ENCODE results near the gene MAP2K4.

Gene MAP2K4

DNA sequence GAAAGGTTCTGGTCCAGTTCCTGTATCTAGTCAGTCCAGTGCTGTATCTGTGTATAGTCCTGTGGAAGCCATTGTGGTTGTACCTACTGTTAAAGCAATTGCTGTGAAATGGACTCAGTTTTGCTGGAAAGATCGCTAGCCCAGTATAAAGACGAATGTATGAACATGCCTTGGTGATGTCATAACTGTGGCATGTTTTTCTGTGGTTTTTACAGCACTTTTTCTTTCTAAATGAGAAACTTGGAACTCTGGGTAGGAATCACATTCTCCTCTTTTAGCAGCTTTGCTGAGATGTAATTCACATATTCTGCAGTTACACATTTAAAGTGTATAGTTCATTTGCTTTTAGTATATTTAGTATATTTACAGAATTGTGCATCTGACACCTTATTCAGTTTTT lies 58.1 kb downstream of the MAP2K4 start:
- no peak for DNase-seq (ENCODE audit: low read depth, low spot score)

DNA sequence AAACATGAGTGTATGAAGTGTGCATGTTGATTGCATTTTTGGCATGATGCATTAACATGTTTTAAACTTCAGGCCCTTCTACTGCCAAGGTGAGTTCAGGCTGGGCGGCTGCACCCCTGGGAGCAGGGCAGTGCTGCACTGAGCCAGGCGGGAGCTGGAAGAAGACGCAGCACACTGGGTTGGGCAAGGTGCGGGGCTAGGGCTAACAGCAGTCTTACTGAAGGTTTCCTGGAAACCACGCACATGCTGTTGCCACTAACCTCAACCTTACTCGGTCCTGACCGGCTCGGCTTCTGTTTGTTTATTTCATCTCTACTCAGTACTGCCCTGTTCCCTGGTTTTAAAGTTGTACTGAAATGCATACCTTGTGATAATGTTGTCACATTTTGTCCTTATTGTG lies 61.0 kb downstream of the MAP2K4 start:
- H3K4me3 ChIP-seq (ENCODE audit: low read length) = no peak overlapping the region
- no peak for DNase-seq (ENCODE audit: low read depth, low spot score)

More for the DNA sequence above, 58.1 kb downstream of the MAP2K4 start:
- H3K4me3 ChIP-seq (ENCODE audit: low read length) = no peak overlapping the region

GRCh38 chr17:12085076-12085949 lies 64.6 kb downstream of the MAP2K4 start:
- DNase-seq (ENCODE audit: low read depth, low spot score) = no peak

GRCh38 chr17:12088035-12088434 lies 67.4 kb downstream of the MAP2K4 start:
- H3K4me3 ChIP-seq (ENCODE audit: low read length) = no peak overlapping the region
- no peak for DNase-seq (ENCODE audit: low read depth, low spot score)

More at GRCh38 chr17:12085076-12085949, 64.6 kb downstream of the MAP2K4 start:
- no peak overlapping the region for H3K4me3 ChIP-seq (ENCODE audit: low read length)

DNA sequence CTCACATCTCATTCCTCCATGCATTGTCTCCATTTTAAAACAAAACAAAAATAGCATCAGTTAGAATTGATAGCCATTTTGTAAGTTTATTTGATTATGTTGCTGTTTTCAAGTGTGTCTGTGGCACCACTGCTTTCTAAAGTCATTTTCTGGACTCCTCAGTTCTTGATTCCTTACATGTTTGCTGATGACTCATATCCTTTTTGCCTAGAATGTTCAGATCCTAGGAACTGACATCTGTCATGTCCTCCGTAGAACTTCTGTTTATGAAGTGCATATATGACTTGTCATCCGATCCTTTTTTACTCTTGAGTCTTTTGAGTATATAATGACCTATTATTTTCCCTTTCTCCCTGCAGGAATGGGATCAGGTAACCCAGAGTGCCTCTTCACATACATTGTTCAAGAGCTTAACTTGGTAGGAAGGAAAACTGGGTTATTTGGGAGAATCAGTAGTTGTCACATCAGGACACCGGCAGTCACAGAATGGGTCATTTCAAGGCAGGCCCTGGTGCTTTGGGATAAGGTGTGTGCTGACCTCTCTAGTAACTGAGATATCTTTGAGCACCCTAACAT lies 69.2 kb downstream of the MAP2K4 start:
- H3K4me3 ChIP-seq (ENCODE audit: low read length) = no peak overlapping the region
- DNase-seq (ENCODE audit: low read depth, low spot score) = no peak

DNA sequence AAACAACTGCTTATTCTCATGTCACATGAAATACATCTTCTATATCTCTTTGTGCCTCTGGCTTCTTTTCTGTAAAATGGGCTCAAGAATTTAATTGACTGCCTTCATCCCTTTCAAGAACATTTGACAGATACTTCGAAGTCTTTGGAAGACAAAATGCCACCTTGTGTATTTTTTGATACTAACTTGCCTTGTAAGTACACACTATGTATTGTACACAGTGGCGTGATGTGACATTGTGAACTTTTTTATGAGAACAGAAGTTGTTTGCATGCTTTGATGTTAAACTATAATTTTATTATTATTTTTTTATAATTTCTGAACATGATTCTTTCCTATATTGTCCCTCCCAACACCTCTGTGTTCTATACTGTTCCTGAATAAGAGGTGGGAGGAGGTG lies 73.7 kb downstream of the MAP2K4 start:
- no peak for DNase-seq (ENCODE audit: low read depth, low spot score)
- no peak overlapping the region for H3K4me3 ChIP-seq (ENCODE audit: low read length)

DNA sequence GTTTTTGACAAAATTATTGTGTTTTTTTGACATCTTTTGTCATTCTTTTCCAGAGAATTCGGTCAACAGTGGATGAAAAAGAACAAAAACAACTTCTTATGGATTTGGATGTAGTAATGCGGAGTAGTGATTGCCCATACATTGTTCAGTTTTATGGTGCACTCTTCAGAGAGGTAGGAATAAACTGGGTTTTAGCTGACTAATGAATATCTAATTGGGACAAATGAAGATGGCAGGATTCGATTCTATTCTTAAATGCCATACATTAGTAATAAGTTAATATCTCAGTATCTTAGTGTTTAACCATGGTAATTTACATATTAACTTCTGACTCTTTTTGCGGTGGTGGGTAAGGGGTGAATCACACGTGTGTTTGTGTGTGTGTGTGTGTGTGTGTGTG lies 74.8 kb downstream of the MAP2K4 start:
- no peak overlapping the region for H3K4me3 ChIP-seq (ENCODE audit: low read length)
- no peak for DNase-seq (ENCODE audit: low read depth, low spot score)

- DNase-seq (ENCODE audit: low read depth, low spot score) = no peak
- H3K4me3 ChIP-seq (ENCODE audit: low read length) = no peak overlapping the region
Observed at GRCh38 chr17:12097326-12097725, 76.6 kb downstream of the MAP2K4 start.

- no peak for DNase-seq (ENCODE audit: low read depth, low spot score)
- no peak overlapping the region for H3K4me3 ChIP-seq (ENCODE audit: low read length)
Observed at GRCh38 chr17:12098568-12098967, 77.9 kb downstream of the MAP2K4 start.

GRCh38 chr17:12099412-12099811 lies 78.7 kb downstream of the MAP2K4 start:
- H3K4me3 ChIP-seq (ENCODE audit: low read length) = no peak overlapping the region
- DNase-seq (ENCODE audit: low read depth, low spot score) = no peak

DNA sequence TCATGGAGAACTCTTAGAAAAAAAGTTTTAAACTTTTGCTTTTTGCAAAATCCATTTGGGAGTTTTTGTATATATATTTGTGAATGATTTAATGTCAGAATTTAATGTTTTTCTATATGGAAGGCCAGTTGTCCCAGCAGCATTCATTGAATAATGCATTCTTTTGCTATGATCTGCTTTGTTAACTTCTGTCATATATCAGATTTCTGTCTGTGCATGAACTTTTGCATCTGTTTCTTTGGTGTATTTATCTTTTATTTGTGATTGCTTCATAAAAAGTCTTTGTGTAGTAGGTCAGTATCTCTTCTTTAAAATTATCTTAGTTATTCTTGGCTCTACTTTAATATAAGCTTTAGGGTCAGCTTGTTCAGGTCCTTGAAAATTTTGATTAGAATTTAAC lies 84.2 kb downstream of the MAP2K4 start:
- H3K4me3 ChIP-seq (ENCODE audit: low read length) = no peak overlapping the region
- no peak for DNase-seq (ENCODE audit: low read depth, low spot score)

- H3K4me3 ChIP-seq (ENCODE audit: low read length) = no peak overlapping the region
- DNase-seq (ENCODE audit: low read depth, low spot score) = no peak
Observed at GRCh38 chr17:12107905-12108304, 87.2 kb downstream of the MAP2K4 start.

DNA sequence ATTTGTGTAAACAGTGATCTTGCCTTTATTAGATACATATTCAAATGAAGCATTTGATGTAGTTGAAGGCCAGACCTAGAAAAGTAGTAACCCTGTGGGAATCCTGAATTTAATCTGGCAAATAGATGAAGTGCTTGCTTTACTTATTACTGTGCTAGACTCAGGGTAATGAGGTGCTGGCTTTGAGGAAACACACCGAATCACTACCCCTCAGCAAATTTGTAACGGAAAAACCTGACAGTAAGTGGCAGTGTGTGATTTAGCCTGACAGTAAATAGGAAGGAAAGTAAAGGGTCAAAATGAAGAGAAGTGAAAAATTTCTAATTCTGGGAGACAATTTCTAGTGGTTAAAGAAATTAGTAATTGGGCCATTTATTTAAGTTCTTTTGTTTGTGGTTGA lies 90.2 kb downstream of the MAP2K4 start:
- DNase-seq (ENCODE audit: low read depth, low spot score) = no peak

DNA sequence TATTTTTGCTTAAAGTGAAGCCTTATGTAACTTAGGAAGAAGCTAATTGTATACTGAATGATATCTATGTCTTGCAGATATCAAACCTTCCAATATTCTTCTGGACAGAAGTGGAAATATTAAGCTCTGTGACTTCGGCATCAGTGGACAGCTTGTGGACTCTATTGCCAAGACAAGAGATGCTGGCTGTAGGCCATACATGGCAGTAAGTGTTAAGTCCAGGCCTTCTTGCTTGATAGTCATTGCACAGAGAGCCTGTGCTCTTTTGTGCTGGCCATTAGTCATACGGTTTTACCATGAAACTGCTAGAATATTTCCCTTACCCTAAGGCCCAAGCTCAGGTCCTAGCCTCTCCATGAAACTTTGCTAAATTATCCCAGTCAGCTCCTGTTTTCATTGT lies 92.5 kb downstream of the MAP2K4 start:
- no peak overlapping the region for H3K4me3 ChIP-seq (ENCODE audit: low read length)
- DNase-seq (ENCODE audit: low read depth, low spot score) = no peak

More for the DNA sequence above, 90.2 kb downstream of the MAP2K4 start:
- H3K4me3 ChIP-seq (ENCODE audit: low read length) = no peak overlapping the region

DNA sequence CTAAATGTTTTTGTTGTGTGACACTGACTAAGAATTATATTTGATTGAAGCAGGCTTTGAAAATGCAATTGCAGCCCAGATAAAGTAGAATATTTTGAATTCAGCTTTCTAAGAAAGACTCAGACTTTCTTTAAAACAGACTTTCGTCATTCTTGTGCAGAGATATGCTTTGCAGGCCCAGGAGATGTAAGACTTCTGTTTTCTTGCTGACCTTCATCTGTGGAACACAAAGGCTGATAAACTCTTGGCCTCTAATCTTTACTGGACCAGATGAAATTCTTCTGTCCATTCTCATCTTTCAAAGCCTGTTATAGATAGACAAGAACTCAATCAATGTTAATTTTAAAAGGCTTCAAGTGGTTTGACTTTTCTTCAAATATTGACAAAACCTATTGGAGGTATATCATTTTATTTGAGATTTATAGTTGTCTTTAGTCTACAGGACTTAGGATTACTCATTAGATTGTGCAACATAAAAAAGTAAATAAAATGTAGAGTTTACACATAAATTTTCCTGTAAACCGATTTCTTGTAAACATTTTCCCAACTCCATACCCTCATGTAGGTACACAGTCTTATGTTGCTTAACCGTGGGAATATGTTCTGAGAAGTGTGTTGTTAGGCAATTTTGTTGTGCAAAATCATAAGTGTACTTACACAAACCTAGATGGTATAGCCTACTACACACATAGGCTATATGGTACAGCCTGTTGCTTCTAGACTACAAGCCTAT lies 94.2 kb downstream of the MAP2K4 start:
- no peak for DNase-seq (ENCODE audit: low read depth, low spot score)
- H3K4me3 ChIP-seq (ENCODE audit: low read length) = no peak overlapping the region

DNA sequence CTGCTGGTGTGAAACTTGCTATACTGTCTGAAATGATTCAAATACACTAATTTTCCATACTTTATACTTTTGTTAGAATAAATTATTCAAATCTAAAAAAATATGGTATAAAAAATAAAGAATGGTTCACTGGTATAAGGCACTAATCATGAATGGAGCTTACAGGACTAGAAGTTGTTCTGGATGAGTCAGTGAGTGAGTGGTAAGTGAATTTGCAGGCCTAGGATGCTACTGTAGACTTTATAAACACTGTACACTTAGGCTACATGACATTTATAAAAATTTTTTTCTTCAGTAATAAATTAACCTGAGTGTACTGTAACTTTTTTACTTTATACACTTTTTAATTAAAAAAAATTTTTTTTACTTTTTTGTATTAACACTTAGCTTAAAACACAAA lies 95.5 kb downstream of the MAP2K4 start:
- H3K4me3 ChIP-seq (ENCODE audit: low read length) = no peak overlapping the region
- no peak for DNase-seq (ENCODE audit: low read depth, low spot score)

- H3K4me3 ChIP-seq (ENCODE audit: low read length) = no peak overlapping the region
- no peak for DNase-seq (ENCODE audit: low read depth, low spot score)
Observed at GRCh38 chr17:12118617-12119016, 97.9 kb downstream of the MAP2K4 start.

GRCh38 chr17:12122075-12122474 lies 101.4 kb downstream of the MAP2K4 start:
- DNase-seq (ENCODE audit: low read depth, low spot score) = no peak
- no peak overlapping the region for H3K4me3 ChIP-seq (ENCODE audit: low read length)

- DNase-seq (ENCODE audit: low read depth, low spot score) = no peak
- H3K4me3 ChIP-seq (ENCODE audit: low read length) = no peak overlapping the region
Observed at GRCh38 chr17:12127177-12127576, 106.5 kb downstream of the MAP2K4 start.

DNA sequence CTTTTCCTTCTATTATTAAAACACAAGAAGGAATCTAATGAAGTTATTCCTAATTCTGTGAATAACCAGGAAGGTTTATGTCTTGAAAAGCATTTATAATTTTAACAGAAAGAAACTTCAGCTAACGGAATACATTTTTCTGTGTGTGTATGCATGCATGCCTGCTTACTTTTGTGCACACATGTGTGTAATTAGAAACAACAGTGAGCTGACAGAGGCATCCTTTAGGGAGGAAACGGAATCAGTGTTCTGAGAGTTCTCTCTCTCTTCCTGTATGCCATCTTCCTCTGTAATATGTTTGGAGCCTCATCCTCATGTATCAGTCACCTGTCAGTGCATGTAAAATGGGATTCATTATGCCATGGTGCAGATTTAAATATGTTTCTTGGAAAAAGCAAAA lies 107.0 kb downstream of the MAP2K4 start:
- no peak for DNase-seq (ENCODE audit: low read depth, low spot score)
- no peak overlapping the region for H3K4me3 ChIP-seq (ENCODE audit: low read length)

All from Jurkat, Clone E6-1 (cell line).